ENCODE measurements around the gene FOXN3. TPM values are rescaled to one million over a fixed set of nuclear protein-coding genes. Genes with fewer than 3 reads are reported as not detected.

Gene FOXN3
- polyA plus RNA-seq, 2 of the 4 experiments (the other 2 are of a cell fraction) = 6.0 to 6.4 TPM

DNA sequence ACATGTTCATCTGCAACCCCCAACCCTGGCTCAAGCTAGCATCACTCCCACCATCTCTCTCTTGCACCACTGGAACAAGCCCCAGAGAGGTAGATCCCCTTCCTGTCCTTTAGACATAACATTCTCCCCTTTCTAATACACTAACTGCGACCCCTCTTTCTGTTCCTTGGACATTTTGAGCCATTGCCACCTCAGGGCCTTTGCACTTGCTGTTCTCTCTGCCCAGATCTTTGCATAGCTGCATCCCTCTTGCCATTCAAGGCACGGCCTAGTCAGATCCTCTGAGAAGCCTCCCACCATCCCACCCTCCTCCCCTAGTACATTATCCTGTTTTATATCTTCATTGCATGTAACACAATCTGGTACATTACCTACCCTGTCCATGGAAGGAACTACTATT is 16.5 kb downstream of the FOXN3 start:
- Histone ChIP-seq H3K27ac (no peak overlapping the region), H3K4me2 (no peak overlapping the region), H3K4me3 (no peak overlapping the region), H3K4me1 (no peaks in the 10 kb centered on the region), H3K9me3 (no peaks in the 10 kb centered on the region)
- ChIA-PET POLR2A (no interaction called here), CTCF (no interaction called here)
- TF ChIP-seq FOSL2 (IDR thresholded peaks at IDR 0.05) (no peak), FOSL2 (CRISPR knock-in tag; IDR thresholded peaks at IDR 0.05) (no peak), JUN (IDR thresholded peaks at IDR 0.05) (no peak), TP53 (CRISPR knock-in tag; IDR thresholded peaks at IDR 0.05) (no peak), KDM5A (IDR thresholded peaks at IDR 0.05) (no peak), MAZ (IDR thresholded peaks at IDR 0.05; ENCODE audit: borderline replicate concordance, low read depth, low read length) (no peak), CEBPB (IDR thresholded peaks at IDR 0.05) (no peak), MAFK (IDR thresholded peaks at IDR 0.05; ENCODE audit: partially characterized antibody) (no peak)
- TF ChIP-seq, protein P1, sequence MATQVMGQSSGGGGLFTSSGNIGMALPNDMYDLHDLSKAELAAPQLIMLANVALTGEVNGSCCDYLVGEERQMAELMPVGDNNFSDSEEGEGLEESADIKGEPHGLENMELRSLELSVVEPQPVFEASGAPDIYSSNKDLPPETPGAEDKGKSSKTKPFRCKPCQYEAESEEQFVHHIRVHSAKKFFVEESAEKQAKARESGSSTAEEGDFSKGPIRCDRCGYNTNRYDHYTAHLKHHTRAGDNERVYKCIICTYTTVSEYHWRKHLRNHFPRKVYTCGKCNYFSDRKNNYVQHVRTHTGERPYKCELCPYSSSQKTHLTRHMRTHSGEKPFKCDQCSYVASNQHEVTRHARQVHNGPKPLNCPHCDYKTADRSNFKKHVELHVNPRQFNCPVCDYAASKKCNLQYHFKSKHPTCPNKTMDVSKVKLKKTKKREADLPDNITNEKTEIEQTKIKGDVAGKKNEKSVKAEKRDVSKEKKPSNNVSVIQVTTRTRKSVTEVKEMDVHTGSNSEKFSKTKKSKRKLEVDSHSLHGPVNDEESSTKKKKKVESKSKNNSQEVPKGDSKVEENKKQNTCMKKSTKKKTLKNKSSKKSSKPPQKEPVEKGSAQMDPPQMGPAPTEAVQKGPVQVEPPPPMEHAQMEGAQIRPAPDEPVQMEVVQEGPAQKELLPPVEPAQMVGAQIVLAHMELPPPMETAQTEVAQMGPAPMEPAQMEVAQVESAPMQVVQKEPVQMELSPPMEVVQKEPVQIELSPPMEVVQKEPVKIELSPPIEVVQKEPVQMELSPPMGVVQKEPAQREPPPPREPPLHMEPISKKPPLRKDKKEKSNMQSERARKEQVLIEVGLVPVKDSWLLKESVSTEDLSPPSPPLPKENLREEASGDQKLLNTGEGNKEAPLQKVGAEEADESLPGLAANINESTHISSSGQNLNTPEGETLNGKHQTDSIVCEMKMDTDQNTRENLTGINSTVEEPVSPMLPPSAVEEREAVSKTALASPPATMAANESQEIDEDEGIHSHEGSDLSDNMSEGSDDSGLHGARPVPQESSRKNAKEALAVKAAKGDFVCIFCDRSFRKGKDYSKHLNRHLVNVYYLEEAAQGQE (IDR thresholded peaks at IDR 0.05) = no peak
- DNase-seq (ENCODE audit: low read depth in 1 of 2, low spot score in 1 of 2) (no peak), FAIRE-seq (no peak), ATAC-seq (no peak)
- WGBS (ENCODE audit: missing lambda C conversion rate) = 58% methylated on average over 2 of the region's 2 CpGs

DNA sequence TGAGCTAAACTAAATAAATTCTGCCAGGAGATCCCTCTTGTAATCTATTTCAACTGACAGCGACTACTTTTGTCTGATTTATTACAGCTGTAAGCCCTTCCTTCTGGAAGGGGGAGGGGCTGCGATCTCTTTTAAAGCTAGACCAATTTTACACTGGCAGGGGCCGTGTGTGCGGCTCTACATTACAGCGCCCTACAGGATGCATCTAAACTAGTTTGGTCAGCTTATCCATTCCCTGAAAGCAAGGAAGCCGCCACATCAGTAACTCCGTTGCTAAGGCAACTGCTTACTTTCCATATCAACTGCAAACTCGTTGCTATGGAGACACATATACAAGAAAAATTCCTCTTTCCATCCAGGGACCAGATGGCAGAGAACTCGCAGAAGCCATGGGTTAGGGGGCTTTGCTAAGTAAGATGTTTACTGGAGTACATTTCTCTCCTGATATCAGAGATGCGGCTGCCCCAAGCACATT is 17.4 kb downstream of the FOXN3 start:
- 48% methylated on average over 10 of the region's 10 CpGs for WGBS (ENCODE audit: missing lambda C conversion rate)

DNA sequence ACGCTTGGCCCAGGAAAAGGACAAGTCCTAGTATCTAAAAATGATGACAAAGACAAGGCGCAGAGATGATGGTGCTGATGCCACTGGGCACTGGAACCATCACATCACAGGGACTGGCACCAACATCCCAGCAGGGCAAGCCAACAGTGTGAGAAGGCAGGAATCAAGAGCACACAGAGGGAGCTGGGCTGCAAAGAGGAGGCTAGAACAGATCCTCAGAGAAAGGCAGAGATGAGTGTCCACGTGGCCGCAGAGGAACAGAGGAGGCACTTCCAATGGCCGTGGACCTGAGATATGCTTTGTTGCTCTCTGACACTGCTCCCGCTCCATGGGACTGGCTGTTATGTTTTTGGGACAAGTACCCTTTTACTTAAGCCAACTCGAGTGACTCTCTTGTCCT is 17.9 kb downstream of the FOXN3 start:
- no peaks in the 10 kb centered on the region for H3K4me1 ChIP-seq
- no peak for TF ChIP-seq MAFK (IDR thresholded peaks at IDR 0.05; ENCODE audit: partially characterized antibody)
- TF ChIP-seq ZC3H11A (IDR thresholded peaks at IDR 0.05) = no peak
- TF ChIP-seq HEYL (CRISPR knock-in tag; IDR thresholded peaks at IDR 0.05) = no peak
- no peak for TF ChIP-seq RCOR1 (IDR thresholded peaks at IDR 0.05; ENCODE audit: low read depth, low read length)
- FAIRE-seq (no peak), DNase-seq (ENCODE audit: low read depth in 1 of 2, low spot score in 1 of 2) (no peak), ATAC-seq (peak in 1 of 2 experiments; percentile 23; a peak in 1 of 6 replicates)
- no peak overlapping the region for H3K4me2 ChIP-seq
- H3K27ac ChIP-seq = no peak overlapping the region
- WGBS (ENCODE audit: missing lambda C conversion rate) = 82% methylated on average over 7 of the region's 7 CpGs
- POLR2A ChIA-PET = no interaction called here
- no peak overlapping the region for H3K4me3 ChIP-seq
- CTCF ChIA-PET = no interaction called here
- H3K9me3 ChIP-seq = no peaks in the 10 kb centered on the region

More for the DNA sequence above, 17.4 kb downstream of the FOXN3 start:
- CTCF ChIA-PET = no interaction called here
- DNase-seq (ENCODE audit: low read depth in 1 of 2, low spot score in 1 of 2) (peak in 1 of 2 experiments; percentile 48), FAIRE-seq (no peak), ATAC-seq (peak in 1 of 2 experiments; percentile 63; a peak in 3 of 6 replicates)
- TF ChIP-seq ZC3H11A (IDR thresholded peaks at IDR 0.05) (no peak), POLR2AphosphoS2 (conservative IDR thresholded peaks at IDR 0.05; ENCODE audit: low read length) (no peak), CEBPB (IDR thresholded peaks at IDR 0.05) (no peak), EHMT2 (IDR thresholded peaks at IDR 0.05; ENCODE audit: low read depth) (no peak), SMC3 (IDR thresholded peaks at IDR 0.05) (no peak), HOXB5 (CRISPR knock-in tag; IDR thresholded peaks at IDR 0.05) (no peak), ZNF302 (CRISPR knock-in tag; IDR thresholded peaks at IDR 0.05) (no peak), HES2 (IDR thresholded peaks at IDR 0.05) (no peak), FOSB (CRISPR knock-in tag; IDR thresholded peaks at IDR 0.05) (no peak), JUNB (IDR thresholded peaks at IDR 0.05) (no peak), EP300 (IDR thresholded peaks at IDR 0.05) (no peak), CHD4 (IDR thresholded peaks at IDR 0.05; ENCODE audit: borderline replicate concordance) (no peak), TFCP2L1 (CRISPR knock-in tag; IDR thresholded peaks at IDR 0.05) (no peak), GATA3 (IDR thresholded peaks at IDR 0.05; ENCODE audit: borderline replicate concordance) (no peak)
- TF ChIP-seq, protein P2, sequence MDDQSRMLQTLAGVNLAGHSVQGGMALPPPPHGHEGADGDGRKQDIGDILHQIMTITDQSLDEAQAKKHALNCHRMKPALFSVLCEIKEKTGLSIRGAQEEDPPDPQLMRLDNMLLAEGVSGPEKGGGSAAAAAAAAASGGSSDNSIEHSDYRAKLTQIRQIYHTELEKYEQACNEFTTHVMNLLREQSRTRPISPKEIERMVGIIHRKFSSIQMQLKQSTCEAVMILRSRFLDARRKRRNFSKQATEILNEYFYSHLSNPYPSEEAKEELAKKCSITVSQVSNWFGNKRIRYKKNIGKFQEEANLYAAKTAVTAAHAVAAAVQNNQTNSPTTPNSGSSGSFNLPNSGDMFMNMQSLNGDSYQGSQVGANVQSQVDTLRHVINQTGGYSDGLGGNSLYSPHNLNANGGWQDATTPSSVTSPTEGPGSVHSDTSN (IDR thresholded peaks at IDR 0.05) = no peak
- TF ChIP-seq, protein P3, sequence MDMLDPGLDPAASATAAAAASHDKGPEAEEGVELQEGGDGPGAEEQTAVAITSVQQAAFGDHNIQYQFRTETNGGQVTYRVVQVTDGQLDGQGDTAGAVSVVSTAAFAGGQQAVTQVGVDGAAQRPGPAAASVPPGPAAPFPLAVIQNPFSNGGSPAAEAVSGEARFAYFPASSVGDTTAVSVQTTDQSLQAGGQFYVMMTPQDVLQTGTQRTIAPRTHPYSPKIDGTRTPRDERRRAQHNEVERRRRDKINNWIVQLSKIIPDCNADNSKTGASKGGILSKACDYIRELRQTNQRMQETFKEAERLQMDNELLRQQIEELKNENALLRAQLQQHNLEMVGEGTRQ (IDR thresholded peaks at IDR 0.05) = no peak
- no peak overlapping the region for H3K4me3 ChIP-seq
- POLR2A ChIA-PET = no interaction called here
- no peak overlapping the region for H3K27ac ChIP-seq
- H3K9me3 ChIP-seq = no peaks in the 10 kb centered on the region
- no peaks in the 10 kb centered on the region for H3K4me1 ChIP-seq
- H3K4me2 ChIP-seq = no peak overlapping the region
